ENCODE results near the gene ITM2B.
A peak's percentile ranks its signal among the peaks of the same experiment; 100 is the strongest.

Gene ITM2B

DNA sequence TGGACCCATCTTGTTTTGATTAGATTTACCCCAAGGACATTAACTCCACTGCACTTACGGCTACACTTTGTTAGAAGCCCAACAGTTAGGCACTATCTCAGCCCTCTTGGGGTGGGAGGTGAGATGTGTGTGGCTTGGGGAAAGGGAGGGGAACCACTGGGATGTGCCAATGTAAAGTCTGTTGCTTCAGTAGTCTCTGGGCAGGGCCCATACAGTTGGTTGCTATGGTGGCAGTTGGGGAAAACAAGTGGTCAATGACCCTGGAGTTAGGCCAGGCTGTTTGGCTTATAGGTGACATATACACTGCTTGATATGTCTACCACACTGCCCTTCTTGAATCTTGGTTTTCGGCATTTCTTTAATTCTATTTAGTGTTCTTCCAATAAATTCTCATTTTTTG, 61.6 kb downstream of the ITM2B start:
- in situ Hi-C loops (cut with HindIII; ENCODE audit: low pct_ligation_motif_present, low pct_unique_long_range_greater_than_20kb, low sequenced_read_pairs): no loop called here
- DNase-seq: no peak

- in situ Hi-C loops (cut with HindIII; ENCODE audit: low pct_ligation_motif_present, low pct_unique_long_range_greater_than_20kb, low sequenced_read_pairs): no loop called here
- no peak for DNase-seq
Measured at GRCh38 chr13:48295271-48295670, 62.3 kb downstream of the ITM2B start.

- DNase-seq: no peak
- in situ Hi-C loops (cut with HindIII; ENCODE audit: low pct_ligation_motif_present, low pct_unique_long_range_greater_than_20kb, low sequenced_read_pairs): no loop called here
Measured at GRCh38 chr13:48296528-48296927, 63.5 kb downstream of the ITM2B start.

GRCh38 chr13:48297131-48297786, 64.3 kb downstream of the ITM2B start:
- in situ Hi-C loops (cut with HindIII; ENCODE audit: low pct_ligation_motif_present, low pct_unique_long_range_greater_than_20kb, low sequenced_read_pairs): no loop called here
- DNase-seq: no peak

GRCh38 chr13:48299591-48299990, 66.6 kb downstream of the ITM2B start:
- no peak for DNase-seq
- in situ Hi-C loops (cut with HindIII; ENCODE audit: low pct_ligation_motif_present, low pct_unique_long_range_greater_than_20kb, low sequenced_read_pairs): no loop called here

DNA sequence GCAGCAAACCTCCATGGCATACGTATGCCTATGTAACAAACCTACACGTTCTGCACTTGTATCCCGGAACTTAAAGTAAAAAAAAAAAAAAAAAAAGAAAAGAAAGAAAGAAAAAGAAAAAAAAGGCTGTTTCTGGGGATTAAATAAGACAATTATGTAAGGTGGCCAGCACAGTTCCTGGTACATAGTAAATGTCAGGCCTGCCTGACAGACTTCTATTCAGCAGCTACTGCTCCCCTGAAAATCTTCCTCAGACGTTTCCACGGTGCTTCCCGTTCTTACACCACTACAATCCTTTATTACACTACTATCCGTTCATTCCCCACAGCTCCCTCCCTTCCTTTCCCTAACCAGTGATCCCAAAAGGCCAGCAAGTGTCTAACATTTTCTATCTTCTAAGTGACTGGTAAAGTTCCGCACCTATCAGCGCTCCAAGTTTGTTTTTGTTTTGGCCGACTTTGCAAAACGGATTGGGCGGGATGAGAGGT, 69.9 kb downstream of the ITM2B start:
- in situ Hi-C loops (cut with HindIII; ENCODE audit: low pct_ligation_motif_present, low pct_unique_long_range_greater_than_20kb, low sequenced_read_pairs): no loop called here
- DNase-seq: no peak

DNA sequence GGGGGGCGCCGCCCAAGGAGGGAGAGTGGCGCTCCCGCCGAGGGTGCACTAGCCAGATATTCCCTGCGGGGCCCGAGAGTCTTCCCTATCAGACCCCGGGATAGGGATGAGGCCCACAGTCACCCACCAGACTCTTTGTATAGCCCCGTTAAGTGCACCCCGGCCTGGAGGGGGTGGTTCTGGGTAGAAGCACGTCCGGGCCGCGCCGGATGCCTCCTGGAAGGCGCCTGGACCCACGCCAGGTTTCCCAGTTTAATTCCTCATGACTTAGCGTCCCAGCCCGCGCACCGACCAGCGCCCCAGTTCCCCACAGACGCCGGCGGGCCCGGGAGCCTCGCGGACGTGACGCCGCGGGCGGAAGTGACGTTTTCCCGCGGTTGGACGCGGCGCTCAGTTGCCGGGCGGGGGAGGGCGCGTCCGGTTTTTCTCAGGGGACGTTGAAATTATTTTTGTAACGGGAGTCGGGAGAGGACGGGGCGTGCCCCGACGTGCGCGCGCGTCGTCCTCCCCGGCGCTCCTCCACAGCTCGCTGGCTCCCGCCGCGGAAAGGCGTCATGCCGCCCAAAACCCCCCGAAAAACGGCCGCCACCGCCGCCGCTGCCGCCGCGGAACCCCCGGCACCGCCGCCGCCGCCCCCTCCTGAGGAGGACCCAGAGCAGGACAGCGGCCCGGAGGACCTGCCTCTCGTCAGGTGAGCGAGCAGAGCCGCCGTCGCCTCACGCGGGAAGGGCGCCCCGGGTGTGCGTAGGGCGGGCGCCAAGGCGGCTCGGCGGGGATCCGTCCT, 70.5 kb downstream of the ITM2B start, which contains the start of gene RB1:
Gene RB1 (plus strand): TSS at position 393 of the 784 bp plus-strand sequence. CDS start 162 bp downstream, at position 555.
- peak; percentile 90 for DNase-seq
- in situ Hi-C loops (cut with HindIII; ENCODE audit: low pct_ligation_motif_present, low pct_unique_long_range_greater_than_20kb, low sequenced_read_pairs): no loop called here

DNA sequence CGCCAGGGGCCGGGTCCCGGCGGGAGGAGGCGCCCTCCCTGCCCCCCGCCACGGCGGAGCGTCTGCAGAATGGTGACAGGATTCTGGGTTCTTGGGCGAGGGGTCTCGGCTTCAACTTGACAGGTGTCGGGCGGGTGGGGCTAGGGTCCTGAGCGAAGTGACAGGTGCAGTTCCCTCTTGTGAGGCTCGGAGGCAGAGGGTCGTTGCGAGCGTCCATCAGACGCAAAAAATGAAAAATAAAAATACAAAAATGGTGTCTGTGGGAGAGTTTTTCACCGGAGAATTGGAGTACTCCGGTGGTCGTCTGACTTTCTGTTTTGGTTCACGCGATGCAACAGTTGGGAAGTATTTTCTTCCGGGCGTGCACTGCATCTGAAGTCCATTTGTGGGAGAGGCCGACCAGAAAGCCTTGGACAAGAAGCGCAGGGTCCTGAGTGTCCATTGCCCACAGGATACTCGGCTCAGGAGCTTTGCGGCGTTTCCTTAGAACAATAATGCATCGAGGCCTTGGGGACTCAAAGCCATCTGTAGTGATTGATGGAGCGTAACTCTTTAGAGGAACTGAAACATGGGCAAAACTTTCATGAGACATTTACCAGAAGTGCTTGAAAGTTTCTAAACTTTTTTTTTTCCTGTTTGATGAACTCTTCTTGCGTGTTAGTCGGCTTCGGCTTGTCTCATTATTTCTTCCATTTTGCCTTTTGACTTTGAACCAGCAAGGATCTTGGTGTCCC, 71.3 kb downstream of the ITM2B start:
- peak; percentile 62 for DNase-seq
- in situ Hi-C loops (cut with HindIII; ENCODE audit: low pct_ligation_motif_present, low pct_unique_long_range_greater_than_20kb, low sequenced_read_pairs): no loop called here

DNA sequence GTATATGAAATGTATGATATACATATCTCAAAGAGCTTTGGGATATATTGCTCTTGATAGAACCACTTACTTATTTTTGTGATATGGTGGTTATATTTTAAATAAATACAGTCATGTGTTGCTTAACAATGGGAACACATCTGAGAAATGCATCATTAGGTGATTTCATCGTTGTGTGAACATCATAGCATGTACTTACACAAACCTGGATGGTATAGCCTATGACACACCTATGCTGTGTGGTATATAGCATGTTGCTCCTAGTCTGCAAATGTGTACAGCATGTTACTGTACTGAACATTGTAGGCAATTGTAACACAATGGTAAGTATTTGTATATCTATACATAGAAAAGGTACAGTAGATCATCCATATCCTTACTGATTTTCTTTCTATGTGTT, 78.2 kb downstream of the ITM2B start:
- in situ Hi-C loops (cut with HindIII; ENCODE audit: low pct_ligation_motif_present, low pct_unique_long_range_greater_than_20kb, low sequenced_read_pairs): no loop called here
- no peak for DNase-seq

GRCh38 chr13:48315969-48316650, 83.1 kb downstream of the ITM2B start:
- in situ Hi-C loops (cut with HindIII; ENCODE audit: low pct_ligation_motif_present, low pct_unique_long_range_greater_than_20kb, low sequenced_read_pairs): no loop called here
- no peak for DNase-seq

DNA sequence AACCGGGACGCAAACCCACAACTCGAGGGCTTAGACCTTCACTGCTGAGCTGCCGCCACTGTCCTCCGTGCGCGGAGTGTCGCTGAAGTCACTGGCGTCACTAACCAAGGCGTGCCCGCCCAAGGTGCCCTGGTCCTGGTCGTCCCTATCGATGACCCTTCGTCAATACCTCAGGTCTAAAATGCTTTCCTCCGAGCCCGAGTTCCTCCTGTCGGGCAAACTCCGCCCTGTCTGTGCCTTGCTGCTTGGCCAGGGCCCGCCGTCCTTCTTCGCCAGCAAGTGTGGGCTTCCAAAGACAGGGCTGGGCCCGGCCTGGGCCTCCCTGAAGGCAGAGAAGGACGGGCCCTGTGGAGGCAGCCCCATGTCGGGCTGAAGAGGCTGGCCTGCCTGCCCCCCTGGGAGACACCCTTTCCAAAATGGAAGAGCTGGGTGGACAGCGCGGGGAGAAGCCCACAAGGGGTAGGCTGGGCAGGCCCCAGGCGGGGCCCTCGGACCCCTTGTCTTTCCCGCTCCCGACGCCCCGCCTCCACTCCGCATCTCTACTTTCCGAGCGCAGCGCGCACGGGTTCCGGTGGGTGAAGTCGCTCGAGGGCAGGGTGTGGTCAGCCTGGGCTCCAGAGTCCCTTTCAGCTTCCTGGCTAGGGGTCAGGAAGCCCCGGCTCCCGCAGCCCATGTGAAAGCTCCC, 84.0 kb downstream of the ITM2B start:
- in situ Hi-C loops (cut with HindIII; ENCODE audit: low pct_ligation_motif_present, low pct_unique_long_range_greater_than_20kb, low sequenced_read_pairs): no loop called here
- no peak for DNase-seq

DNA sequence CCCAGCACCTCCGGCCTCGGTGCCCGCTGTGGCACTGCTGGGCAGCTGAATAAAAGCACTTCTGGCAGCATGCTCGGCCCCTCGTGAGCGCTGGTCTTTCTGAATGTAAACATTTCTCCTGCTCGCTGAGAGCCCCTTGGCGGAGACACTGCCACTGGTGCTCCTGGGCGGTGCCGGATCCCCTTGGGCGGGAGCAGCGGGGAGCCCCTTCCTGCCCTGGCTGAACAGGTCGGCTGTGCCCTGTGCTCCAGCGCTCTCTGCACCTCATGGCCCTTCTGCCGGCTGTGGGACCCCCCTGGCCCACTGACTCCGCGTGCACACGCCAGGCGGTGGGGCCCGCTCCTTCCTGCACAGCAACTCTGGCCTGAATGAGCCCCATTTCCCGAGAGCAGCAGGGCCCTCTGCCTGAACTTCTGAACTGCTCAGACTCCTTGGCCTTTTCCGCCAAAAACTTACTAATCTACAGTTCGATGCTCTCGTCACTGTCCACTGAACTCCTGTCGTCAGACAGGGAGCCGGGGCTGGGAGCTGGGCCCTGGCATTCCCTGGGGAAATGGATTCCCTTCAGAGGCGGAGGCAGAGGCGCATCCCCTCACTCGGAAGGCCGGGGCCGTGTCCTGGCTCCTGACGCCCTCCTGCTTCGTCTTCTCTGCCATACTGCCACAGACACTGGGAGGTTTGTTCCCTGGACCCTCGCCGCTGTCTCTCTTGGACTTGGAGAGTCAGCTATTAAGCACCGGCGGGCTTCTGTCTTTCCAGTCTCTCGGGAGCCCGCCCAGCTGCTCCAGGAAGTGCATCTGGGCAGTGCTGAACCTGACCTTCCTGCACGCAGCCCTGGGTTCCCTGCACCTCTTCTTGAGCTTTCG, 84.7 kb downstream of the ITM2B start:
- in situ Hi-C loops (cut with HindIII; ENCODE audit: low pct_ligation_motif_present, low pct_unique_long_range_greater_than_20kb, low sequenced_read_pairs): no loop called here
- DNase-seq: no peak

DNA sequence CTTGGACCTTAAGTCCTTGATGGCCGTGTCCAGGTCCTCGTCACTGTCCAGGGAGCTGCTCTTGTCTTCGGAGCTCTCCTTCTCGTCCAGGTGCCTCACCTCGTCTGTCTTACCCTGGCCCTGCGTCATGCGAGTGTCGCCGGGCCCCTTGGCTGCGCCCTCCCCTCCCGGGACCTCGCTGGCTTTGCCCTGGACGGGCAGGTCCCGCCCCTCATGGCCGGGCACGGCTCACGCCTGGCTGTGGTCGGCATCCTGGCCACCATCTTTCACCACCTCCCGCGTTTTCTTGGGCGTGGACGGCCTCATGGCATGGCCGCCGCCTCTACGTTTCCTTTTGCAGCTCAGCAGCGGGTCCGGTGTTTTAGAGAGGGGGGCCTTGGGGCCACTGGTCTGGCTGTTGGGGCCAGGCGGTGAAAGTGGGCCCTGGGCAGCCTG, 85.4 kb downstream of the ITM2B start:
- in situ Hi-C loops (cut with HindIII; ENCODE audit: low pct_ligation_motif_present, low pct_unique_long_range_greater_than_20kb, low sequenced_read_pairs): no loop called here
- DNase-seq: no peak

DNA sequence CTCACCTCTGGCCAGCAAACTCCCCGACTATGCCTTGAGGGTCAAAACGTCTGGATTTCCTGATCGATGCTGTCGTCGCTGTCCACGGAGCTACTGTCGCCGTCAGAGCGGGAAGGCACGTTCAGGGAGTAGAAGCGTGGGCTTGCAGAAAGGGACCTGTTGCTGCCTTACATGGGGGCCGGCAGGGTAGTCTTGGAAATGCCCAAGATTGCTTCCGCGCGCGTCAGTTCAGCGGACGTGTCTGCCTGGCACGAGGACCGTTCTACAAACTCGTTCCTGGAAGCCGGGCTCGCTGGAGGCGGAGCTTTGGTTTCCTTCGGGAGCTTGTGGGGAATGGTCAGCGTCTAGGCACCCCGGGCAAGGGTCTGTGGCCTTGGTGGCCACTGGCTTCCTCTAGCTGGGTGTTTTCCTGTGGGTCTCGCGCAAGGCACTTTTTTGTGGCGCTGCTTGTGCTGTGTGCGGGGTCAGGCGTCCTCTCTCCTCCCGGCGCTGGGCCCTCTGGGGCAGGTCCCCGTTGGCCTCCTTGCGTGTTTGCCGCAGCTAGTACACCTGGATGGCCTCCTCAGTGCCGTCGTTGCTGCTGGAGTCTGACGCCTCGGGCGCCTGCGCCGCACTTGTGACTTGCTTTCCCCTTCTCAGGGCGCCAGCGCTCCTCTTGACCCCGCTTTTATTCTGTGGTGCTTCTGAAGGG, 86.0 kb downstream of the ITM2B start:
- DNase-seq: no peak
- in situ Hi-C loops (cut with HindIII; ENCODE audit: low pct_ligation_motif_present, low pct_unique_long_range_greater_than_20kb, low sequenced_read_pairs): no loop called here

Data from ACHN (cell line).